ENCODE results near the gene TNFAIP3. TPM values are rescaled to one million over a fixed set of nuclear protein-coding genes. Genes with fewer than 3 reads are reported as not detected.
A peak's percentile ranks its signal among the peaks of the same experiment; 100 is the strongest.

The TNFAIP3 gene
- total and polyA plus RNA-seq, 2 donors (not counting 1 experiment from before 2014, with no cell fraction given) = 7.8 to 23.5 TPM

- Histone ChIP-seq H3K4me2 (ENCODE audit: extremely low read depth, insufficient read depth, low read length) (no peak overlapping the region), H3K9ac (ENCODE audit: insufficient read depth, low read length) (no peak overlapping the region), H4K20me1 (ENCODE audit: control insufficient read depth, extremely low read depth, insufficient read depth, low read length) (no peaks in the 10 kb centered on the region), H3K27ac (ENCODE audit: insufficient read depth, low read length) (no peak overlapping the region), H3K9me3 (ENCODE audit: control insufficient read depth, insufficient read depth, low read depth, low read length) (no peaks in the 10 kb centered on the region), H3K4me3 (replicated peaks in 1 of 4; ENCODE audit: control extremely low read depth in 1 of 4, insufficient read depth in 1 of 4, low read depth in 3 of 4, low read length in 4 of 4) (no peak overlapping the region), H3K36me3 (ENCODE audit: control insufficient read depth, insufficient read depth, low read length) (no peaks in the 10 kb centered on the region), H3K79me2 (ENCODE audit: control insufficient read depth, insufficient read depth, low read length) (no peaks in the 10 kb centered on the region), H3K27me3 (ENCODE audit: control insufficient read depth, insufficient read depth, low read length) (no peaks in the 10 kb centered on the region), H3K4me1 (ENCODE audit: control insufficient read depth, extremely low read depth, insufficient read depth, low read length) (peaks cover 11% of the 10 kb centered on the region), H2AFZ (ENCODE audit: low read length) (no peak overlapping the region)
- no peak for TF ChIP-seq CTCF (conservative IDR thresholded peaks at IDR 0.05 in 1 of 2, IDR thresholded peaks at IDR 0.05 in 1 of 2; ENCODE audit: low read depth in 1 of 2, low read length in 2 of 2)
- TF ChIP-seq EZH2 (IDR thresholded peaks at IDR 0.05; ENCODE audit: low read length, missing control alignments) = no peak
- peak in 1 of 2 donors; percentile 66 for DNase-seq (ENCODE audit: low read depth in 2 of 2)
These were observed 14.7 kb upstream of the TNFAIP3 start for GRCh38 chr6:137852346-137852745.

GRCh38 chr6:137852811-137853210, 14.2 kb upstream of the TNFAIP3 start:
- no peak overlapping the region for H3K4me2 ChIP-seq (ENCODE audit: extremely low read depth, insufficient read depth, low read length)
- TF ChIP-seq EZH2 (IDR thresholded peaks at IDR 0.05; ENCODE audit: low read length, missing control alignments) (no peak), CTCF (conservative IDR thresholded peaks at IDR 0.05 in 1 of 2, IDR thresholded peaks at IDR 0.05 in 1 of 2; ENCODE audit: low read depth in 1 of 2, low read length in 2 of 2) (no peak)
- H3K4me1 ChIP-seq (ENCODE audit: control insufficient read depth, extremely low read depth, insufficient read depth, low read length) = peaks cover 11% of the 10 kb centered on the region
- no peak overlapping the region for H3K9ac ChIP-seq (ENCODE audit: insufficient read depth, low read length)
- H2AFZ ChIP-seq (ENCODE audit: low read length) = no peak overlapping the region
- no peaks in the 10 kb centered on the region for H3K79me2 ChIP-seq (ENCODE audit: control insufficient read depth, insufficient read depth, low read length)
- H3K27ac ChIP-seq (ENCODE audit: insufficient read depth, low read length) = no peak overlapping the region
- H3K36me3 ChIP-seq (ENCODE audit: control insufficient read depth, insufficient read depth, low read length) = no peaks in the 10 kb centered on the region
- no peaks in the 10 kb centered on the region for H4K20me1 ChIP-seq (ENCODE audit: control insufficient read depth, extremely low read depth, insufficient read depth, low read length)
- H3K9me3 ChIP-seq (ENCODE audit: control insufficient read depth, insufficient read depth, low read depth, low read length) = no peaks in the 10 kb centered on the region
- H3K27me3 ChIP-seq (ENCODE audit: control insufficient read depth, insufficient read depth, low read length) = no peaks in the 10 kb centered on the region
- H3K4me3 ChIP-seq (replicated peaks in 1 of 4; ENCODE audit: control extremely low read depth in 1 of 4, insufficient read depth in 1 of 4, low read depth in 3 of 4, low read length in 4 of 4) = no peak overlapping the region
- no peak for DNase-seq (ENCODE audit: low read depth in 2 of 2)

- H3K27ac ChIP-seq (ENCODE audit: insufficient read depth, low read length) = no peak overlapping the region
- no peaks in the 10 kb centered on the region for H3K9me3 ChIP-seq (ENCODE audit: control insufficient read depth, insufficient read depth, low read depth, low read length)
- no peak overlapping the region for H3K4me2 ChIP-seq (ENCODE audit: extremely low read depth, insufficient read depth, low read length)
- H3K79me2 ChIP-seq (ENCODE audit: control insufficient read depth, insufficient read depth, low read length) = no peaks in the 10 kb centered on the region
- H3K4me1 ChIP-seq (ENCODE audit: control insufficient read depth, extremely low read depth, insufficient read depth, low read length) = peaks cover 9% of the 10 kb centered on the region
- TF ChIP-seq CTCF (conservative IDR thresholded peaks at IDR 0.05 in 1 of 2, IDR thresholded peaks at IDR 0.05 in 1 of 2; ENCODE audit: low read depth in 1 of 2, low read length in 2 of 2) (no peak), EZH2 (IDR thresholded peaks at IDR 0.05; ENCODE audit: low read length, missing control alignments) (no peak)
- no peak overlapping the region for H3K4me3 ChIP-seq (replicated peaks in 1 of 4; ENCODE audit: control extremely low read depth in 1 of 4, insufficient read depth in 1 of 4, low read depth in 3 of 4, low read length in 4 of 4)
- no peak overlapping the region for H2AFZ ChIP-seq (ENCODE audit: low read length)
- no peak overlapping the region for H3K9ac ChIP-seq (ENCODE audit: insufficient read depth, low read length)
- no peaks in the 10 kb centered on the region for H3K27me3 ChIP-seq (ENCODE audit: control insufficient read depth, insufficient read depth, low read length)
- DNase-seq (ENCODE audit: low read depth in 2 of 2) = peak; percentile 74 to 92
- no peaks in the 10 kb centered on the region for H4K20me1 ChIP-seq (ENCODE audit: control insufficient read depth, extremely low read depth, insufficient read depth, low read length)
- no peaks in the 10 kb centered on the region for H3K36me3 ChIP-seq (ENCODE audit: control insufficient read depth, insufficient read depth, low read length)
These were observed 13.4 kb upstream of the TNFAIP3 start for GRCh38 chr6:137853569-137854213.
